Measurements from ENCODE around the gene KCNN2.

GRCh38 chr5:114360816-114361723 lies 800 bp upstream of the KCNN2 start:
- TF ChIP-seq CTCF (IDR thresholded peaks at IDR 0.05) (no peak), POLR2A (IDR thresholded peaks at IDR 0.05) (no peak)
